GM23338 (cell line): Measurements from ENCODE around the gene ZNF516.

Source experiments
- CREB1 ChIP-seq: fragments of 250-450 bp; sonication (Bioruptor Pico); IDR thresholded peaks from 2 replicates; pipeline ENCODE4 v1.5.0; 2020; ENCODE audit warnings: low read depth, mild to moderate bottlenecking, moderate library complexity
- EZH2 ChIP-seq: fragments of 200-600 bp; sonication (generic); IDR thresholded peaks from one replicate; pipeline ENCODE4 v1.8.0; 2017; ENCODE audit warnings: antibody characterized with exemption, mild to moderate bottlenecking, low read depth; ENCODE audit not compliant: unreplicated experiment
- EZH2phosphoT487 ChIP-seq: fragments of 200-600 bp; sonication (generic); IDR thresholded peaks from one replicate; pipeline ENCODE4 v1.8.1; 2018; ENCODE audit warnings: antibody characterized with exemption; ENCODE audit not compliant: unreplicated experiment
- JUNB ChIP-seq: IDR thresholded peaks from one replicate; pipeline ENCODE4 v1.6.1; 2016; ENCODE audit warnings: antibody characterized with exemption; ENCODE audit not compliant: unreplicated experiment
- NANOG ChIP-seq: IDR thresholded peaks from 2 replicates; pipeline ENCODE4 v1.6.1; 2016; ENCODE audit warnings: antibody characterized with exemption, borderline replicate concordance
- POLR2AphosphoS5 ChIP-seq: IDR thresholded peaks from 2 replicates; pipeline ENCODE4 v1.6.1; 2016; ENCODE audit warnings: antibody characterized with exemption, low read depth
- STAT1 ChIP-seq: IDR thresholded peaks from one replicate; pipeline ENCODE4 v1.6.1; 2016; ENCODE audit warnings: antibody characterized with exemption; ENCODE audit not compliant: unreplicated experiment
- ZNF114 ChIP-seq: fragments of 250-450 bp; sonication (Bioruptor Pico); IDR thresholded peaks from 2 replicates; pipeline ENCODE4 v1.5.0; 2020; ENCODE audit warnings: mild to moderate bottlenecking, moderate library complexity
- ZNF331 ChIP-seq: fragments of 250-450 bp; sonication (Bioruptor Pico); IDR thresholded peaks from 2 replicates; pipeline ENCODE4 v1.5.0; 2020; ENCODE audit warnings: low read depth, mild to moderate bottlenecking, moderate library complexity
- ZNF462 ChIP-seq: fragments of 250-450 bp; sonication (Bioruptor Pico); IDR thresholded peaks from 2 replicates; pipeline ENCODE4 v1.5.0; 2020; ENCODE audit warnings: mild to moderate bottlenecking, moderate library complexity
- TF ChIP-seq, protein P1 (sequence below), 2 experiments: fragments of 200-600 bp in 1 of 2; sonication (generic) in 1 of 2; conservative IDR thresholded peaks; 2 replicates each; pipeline versions ENCODE4 v1.5.1 to v1.6.1; 2016 to 2017; ENCODE audit warnings: antibody characterized with exemption in 2 of 2, low read depth in 2 of 2, mild to moderate bottlenecking in 2 of 2, moderate library complexity in 1 of 2
- TF ChIP-seq, protein P2 (sequence below): IDR thresholded peaks from one replicate; pipeline ENCODE4 v1.6.1; 2018; ENCODE audit warnings: antibody characterized with exemption; ENCODE audit not compliant: unreplicated experiment
- TF ChIP-seq, protein P3 (sequence below): IDR thresholded peaks from 2 replicates; pipeline ENCODE4 v1.6.1; 2016; ENCODE audit warnings: antibody characterized with exemption

- no peak for TF ChIP-seq EZH2phosphoT487
- TF ChIP-seq, protein P1, sequence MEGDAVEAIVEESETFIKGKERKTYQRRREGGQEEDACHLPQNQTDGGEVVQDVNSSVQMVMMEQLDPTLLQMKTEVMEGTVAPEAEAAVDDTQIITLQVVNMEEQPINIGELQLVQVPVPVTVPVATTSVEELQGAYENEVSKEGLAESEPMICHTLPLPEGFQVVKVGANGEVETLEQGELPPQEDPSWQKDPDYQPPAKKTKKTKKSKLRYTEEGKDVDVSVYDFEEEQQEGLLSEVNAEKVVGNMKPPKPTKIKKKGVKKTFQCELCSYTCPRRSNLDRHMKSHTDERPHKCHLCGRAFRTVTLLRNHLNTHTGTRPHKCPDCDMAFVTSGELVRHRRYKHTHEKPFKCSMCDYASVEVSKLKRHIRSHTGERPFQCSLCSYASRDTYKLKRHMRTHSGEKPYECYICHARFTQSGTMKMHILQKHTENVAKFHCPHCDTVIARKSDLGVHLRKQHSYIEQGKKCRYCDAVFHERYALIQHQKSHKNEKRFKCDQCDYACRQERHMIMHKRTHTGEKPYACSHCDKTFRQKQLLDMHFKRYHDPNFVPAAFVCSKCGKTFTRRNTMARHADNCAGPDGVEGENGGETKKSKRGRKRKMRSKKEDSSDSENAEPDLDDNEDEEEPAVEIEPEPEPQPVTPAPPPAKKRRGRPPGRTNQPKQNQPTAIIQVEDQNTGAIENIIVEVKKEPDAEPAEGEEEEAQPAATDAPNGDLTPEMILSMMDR (conservative IDR thresholded peaks at IDR 0.05; ENCODE audit: low read depth in 2 of 2): no peak
- no peak for TF ChIP-seq EZH2
- TF ChIP-seq, protein P2, sequence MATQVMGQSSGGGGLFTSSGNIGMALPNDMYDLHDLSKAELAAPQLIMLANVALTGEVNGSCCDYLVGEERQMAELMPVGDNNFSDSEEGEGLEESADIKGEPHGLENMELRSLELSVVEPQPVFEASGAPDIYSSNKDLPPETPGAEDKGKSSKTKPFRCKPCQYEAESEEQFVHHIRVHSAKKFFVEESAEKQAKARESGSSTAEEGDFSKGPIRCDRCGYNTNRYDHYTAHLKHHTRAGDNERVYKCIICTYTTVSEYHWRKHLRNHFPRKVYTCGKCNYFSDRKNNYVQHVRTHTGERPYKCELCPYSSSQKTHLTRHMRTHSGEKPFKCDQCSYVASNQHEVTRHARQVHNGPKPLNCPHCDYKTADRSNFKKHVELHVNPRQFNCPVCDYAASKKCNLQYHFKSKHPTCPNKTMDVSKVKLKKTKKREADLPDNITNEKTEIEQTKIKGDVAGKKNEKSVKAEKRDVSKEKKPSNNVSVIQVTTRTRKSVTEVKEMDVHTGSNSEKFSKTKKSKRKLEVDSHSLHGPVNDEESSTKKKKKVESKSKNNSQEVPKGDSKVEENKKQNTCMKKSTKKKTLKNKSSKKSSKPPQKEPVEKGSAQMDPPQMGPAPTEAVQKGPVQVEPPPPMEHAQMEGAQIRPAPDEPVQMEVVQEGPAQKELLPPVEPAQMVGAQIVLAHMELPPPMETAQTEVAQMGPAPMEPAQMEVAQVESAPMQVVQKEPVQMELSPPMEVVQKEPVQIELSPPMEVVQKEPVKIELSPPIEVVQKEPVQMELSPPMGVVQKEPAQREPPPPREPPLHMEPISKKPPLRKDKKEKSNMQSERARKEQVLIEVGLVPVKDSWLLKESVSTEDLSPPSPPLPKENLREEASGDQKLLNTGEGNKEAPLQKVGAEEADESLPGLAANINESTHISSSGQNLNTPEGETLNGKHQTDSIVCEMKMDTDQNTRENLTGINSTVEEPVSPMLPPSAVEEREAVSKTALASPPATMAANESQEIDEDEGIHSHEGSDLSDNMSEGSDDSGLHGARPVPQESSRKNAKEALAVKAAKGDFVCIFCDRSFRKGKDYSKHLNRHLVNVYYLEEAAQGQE: no peak
- TF ChIP-seq POLR2AphosphoS5: no peak
- TF ChIP-seq JUNB: no peak
- no peak for TF ChIP-seq NANOG
- TF ChIP-seq ZNF331 (CRISPR knock-in tag): no peak
- TF ChIP-seq ZNF462 (CRISPR knock-in tag): no peak
- TF ChIP-seq STAT1: no peak
- no peak for TF ChIP-seq ZNF114 (CRISPR knock-in tag)
- TF ChIP-seq, protein P3, sequence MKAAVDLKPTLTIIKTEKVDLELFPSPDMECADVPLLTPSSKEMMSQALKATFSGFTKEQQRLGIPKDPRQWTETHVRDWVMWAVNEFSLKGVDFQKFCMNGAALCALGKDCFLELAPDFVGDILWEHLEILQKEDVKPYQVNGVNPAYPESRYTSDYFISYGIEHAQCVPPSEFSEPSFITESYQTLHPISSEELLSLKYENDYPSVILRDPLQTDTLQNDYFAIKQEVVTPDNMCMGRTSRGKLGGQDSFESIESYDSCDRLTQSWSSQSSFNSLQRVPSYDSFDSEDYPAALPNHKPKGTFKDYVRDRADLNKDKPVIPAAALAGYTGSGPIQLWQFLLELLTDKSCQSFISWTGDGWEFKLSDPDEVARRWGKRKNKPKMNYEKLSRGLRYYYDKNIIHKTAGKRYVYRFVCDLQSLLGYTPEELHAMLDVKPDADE: no peak
- TF ChIP-seq CREB1 (CRISPR knock-in tag): no peak
Measured at GRCh38 chr18:76441002-76441667, 53.9 kb downstream of the ZNF516 start.
